ENCODE results near the gene LSM3. TPM values are rescaled to one million over a fixed set of nuclear protein-coding genes. Genes with fewer than 3 reads are reported as not detected.

Gene LSM3
- total RNA-seq, 1 donor from 2014 or later: 6.0 TPM

DNA sequence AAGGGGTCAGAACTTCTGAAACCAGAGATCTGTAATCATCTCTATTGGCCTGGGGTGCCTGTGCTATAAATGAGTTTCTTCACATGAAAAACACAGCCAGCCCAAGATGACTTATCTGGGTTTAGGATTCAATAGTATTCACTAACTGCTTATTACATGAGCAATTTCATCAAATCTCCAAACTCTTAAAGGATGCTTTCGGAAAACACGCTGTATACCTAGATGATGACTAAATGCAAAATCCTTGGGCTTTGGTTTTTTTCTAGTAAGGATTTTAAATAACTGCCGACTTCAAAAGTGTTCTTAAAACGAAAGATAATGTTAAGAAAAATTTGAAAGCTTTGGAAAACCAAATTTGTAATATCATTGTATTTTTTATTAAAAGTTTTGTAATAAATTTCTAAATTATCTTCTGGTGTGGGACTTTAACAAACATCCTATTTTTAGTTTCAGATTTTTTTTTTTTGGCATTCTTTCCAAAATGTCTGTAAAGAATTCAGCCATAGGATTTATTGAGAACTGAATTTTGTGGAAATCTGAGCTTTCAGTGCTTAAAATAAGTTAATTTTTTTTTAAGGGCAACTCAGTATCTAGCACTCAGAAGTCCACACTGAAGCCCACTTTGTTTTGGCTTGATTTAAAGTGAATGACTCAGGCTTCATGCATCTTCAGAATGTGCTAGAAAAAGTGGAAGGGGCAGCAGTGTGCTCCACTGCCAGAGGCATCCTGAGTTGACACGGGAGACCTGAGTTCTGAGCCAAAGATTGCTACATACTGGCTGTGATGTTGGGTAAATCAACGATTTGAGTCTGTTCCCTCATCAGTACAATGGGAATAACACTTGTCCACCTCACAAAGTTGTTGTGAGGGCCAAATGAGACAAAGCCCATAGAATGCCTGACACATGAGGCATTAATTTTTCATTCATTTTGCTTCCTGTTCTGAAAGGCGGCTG lies 35.1 kb upstream of the LSM3 start:
- peak; percentile 85 to 91 for DNase-seq (ENCODE audit: low read depth in 2 of 2)

- DNase-seq (ENCODE audit: low read depth in 2 of 2): peak; percentile 93 to 99
Measured at GRCh38 chr3:14144423-14145075, 34.1 kb upstream of the LSM3 start.

GRCh38 chr3:14145236-14145635 lies 33.4 kb upstream of the LSM3 start:
- peak in 1 of 2 donors; percentile 68 for DNase-seq (ENCODE audit: low read depth in 2 of 2)

DNA sequence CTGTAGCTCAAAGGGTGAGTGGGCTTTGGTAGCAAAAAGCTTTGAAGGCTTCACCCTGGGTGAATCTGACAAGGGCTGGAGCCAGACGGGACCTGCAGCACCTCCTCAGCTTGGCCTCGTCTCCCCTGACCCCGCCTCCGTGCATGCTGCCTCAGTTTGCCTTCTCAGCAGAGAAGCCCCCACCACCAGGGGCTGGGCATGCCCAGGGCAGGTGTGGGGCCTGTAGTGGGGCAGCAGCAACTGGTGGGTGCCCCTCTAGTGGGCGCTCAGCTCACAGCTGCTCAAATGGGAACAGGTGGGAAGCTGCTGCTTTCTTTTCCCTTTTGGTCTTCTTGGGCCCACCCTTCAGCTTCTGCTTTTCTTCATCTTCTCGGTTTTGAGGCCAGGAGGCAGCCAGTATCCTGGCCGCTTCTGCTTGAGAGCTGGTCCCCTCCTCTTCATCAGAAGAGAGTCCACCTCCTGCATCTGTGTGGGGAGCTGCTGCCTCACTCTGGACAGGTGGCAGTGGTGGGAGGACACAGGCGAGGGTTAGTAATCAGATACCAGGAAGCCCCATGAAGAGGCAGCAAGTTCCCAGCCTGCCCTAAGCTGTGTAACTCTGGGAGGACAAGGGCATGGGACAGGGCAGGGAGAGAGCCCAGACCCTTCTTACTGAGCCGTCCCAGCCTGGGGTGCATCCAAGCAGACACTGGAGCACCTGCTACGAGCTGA lies 32.8 kb upstream of the LSM3 start:
- DNase-seq (ENCODE audit: low read depth in 2 of 2): no peak

GRCh38 chr3:14146381-14147065 lies 32.1 kb upstream of the LSM3 start:
- DNase-seq (ENCODE audit: low read depth in 2 of 2): no peak

- no peak for DNase-seq (ENCODE audit: low read depth in 2 of 2)
Measured at GRCh38 chr3:14147066-14147435, 31.6 kb upstream of the LSM3 start.

- DNase-seq (ENCODE audit: low read depth in 2 of 2): no peak
Measured at GRCh38 chr3:14147617-14148016, 31.0 kb upstream of the LSM3 start.

- DNase-seq (ENCODE audit: low read depth in 2 of 2): peak in 1 of 2 donors; percentile 35
Measured at GRCh38 chr3:14148041-14148985, 30.3 kb upstream of the LSM3 start.

DNA sequence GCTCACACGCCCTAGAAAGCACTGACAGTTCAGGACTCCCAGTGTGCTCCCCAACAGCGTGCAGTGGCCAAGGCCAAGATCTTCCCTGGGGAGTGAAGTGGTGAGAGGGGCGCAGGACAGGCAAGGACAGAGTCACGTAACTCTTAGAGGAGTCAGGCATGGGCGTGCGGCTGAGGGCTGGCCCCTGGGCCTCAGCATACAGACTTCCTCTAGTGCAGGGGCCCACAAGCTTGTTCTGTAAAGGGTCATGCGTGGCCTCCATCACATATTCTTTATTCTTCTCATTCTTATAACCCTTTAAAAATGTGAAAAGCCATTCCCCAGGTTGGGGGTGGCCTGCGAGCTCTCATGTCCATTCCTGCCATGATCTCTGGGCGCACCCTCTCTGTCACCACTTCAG lies 28.5 kb upstream of the LSM3 start:
- no peak for DNase-seq (ENCODE audit: low read depth in 2 of 2)

DNA sequence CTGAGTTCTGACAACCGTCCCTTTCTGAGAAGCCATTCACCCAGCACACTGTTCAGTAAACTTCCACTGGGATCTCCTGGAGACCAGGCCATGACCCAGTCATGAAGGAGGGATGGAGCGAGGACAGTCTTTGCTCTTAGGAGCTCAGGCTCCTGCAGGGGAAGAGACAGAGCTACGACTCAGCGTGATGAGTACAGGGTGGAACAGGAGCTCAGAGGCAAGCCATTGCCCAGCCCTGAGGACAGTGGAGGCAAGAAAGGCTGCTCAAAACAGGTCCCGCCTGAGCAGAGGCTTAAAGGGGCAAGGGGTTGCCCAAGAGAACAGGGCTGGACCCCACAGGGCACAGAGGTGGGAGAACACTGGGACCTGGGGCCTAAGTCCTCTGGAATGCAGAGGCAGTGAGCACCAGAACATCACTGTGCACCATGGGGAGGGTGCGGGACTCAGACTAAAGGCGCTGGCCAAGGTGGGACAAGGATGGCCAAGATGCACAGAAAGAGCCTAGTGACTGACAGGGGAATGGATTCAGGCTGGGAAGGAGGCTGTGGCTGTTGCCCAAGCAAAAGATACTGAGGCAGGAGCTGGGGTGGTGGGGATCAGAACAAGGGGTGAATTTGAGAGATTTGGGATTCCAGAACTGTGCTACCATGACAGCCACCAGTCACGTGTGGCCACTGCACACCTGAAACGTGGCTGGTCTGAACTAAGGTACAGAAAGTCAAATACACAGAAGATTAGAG lies 28.0 kb upstream of the LSM3 start:
- DNase-seq (ENCODE audit: low read depth in 2 of 2): no peak

DNA sequence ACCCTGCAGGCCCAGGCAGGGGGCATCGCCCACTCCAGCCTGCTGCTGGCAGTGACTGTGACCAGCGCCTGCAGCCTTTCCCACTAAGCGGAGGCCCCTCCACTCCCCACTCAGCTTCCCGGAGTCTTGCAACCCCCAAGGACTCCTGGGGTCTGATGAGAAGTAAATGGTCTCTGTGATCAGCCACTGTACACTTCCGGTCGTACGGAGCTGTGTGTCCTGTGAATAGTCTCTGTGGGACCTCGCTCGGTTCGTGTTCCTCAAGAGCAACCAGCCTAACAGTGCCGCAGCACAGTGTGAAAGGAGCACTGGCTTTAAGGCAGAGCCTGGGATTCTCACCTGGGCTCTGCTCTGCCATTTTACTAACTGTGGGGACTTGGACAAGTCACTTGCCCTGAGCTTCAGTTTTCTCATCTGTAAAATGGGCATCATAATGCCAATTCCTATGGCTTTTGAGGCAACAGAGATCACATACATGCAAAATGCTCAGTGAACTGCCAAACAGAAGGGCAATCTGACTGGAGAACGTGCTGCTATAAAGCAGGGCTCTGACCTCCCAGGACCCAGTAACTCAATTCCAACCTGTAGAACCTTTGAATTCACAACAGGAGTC lies 27.0 kb upstream of the LSM3 start:
- no peak for DNase-seq (ENCODE audit: low read depth in 2 of 2)

DNA sequence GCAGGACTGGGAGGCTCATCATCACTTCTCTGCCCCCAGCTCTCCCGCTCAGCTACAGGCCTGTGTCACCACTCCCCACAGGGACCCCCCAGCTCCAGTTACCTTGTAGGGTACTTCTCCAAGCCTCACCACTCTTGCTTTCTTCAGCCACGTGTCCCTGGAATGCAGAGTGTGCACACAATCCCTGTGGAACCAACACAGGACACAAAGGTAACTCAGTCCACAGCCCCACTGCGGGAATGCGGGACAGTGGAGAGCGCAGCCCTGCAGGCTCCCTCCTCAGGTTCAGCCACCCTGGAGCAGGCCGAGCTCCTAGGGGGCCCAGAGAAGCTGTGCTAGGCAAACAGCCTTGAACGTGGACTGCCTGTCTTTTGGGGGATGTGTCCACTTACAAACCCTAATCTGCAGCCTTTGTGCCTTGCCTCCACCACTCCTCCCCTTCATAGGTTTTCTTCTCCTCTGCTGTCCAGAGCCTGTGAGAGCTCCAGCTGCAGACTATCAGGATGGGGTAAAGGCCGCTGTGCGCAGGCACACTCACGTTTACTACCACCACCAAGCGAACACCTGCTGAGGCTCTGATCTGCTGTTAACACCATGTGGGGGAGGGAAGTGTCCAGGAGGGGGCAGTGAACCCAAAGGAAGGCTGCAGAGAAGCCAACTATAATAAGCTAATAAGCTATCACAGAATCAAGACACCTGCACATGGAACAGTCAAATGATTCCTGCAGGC lies 26.2 kb upstream of the LSM3 start:
- peak; percentile 14 to 27 for DNase-seq (ENCODE audit: low read depth in 2 of 2)

DNA sequence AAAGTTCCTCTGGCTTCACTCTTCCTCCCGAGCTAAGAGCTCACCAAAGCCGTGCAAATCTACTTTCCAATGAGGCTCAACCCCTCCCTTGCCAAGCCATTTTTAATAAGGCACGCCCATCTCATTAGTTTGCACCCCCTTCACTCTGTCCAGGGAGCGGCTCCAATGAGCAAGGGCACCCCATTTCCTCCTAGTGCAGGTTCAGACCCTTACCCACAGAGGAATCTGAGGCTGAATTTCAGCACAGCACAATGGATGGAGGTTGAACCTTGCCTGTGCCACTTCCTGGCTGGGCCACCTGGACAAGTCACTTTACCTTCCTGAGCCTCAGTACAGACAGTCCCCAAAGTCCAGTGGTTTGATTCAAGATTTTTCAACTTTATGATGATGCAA lies 25.7 kb upstream of the LSM3 start:
- no peak for DNase-seq (ENCODE audit: low read depth in 2 of 2)

DNA sequence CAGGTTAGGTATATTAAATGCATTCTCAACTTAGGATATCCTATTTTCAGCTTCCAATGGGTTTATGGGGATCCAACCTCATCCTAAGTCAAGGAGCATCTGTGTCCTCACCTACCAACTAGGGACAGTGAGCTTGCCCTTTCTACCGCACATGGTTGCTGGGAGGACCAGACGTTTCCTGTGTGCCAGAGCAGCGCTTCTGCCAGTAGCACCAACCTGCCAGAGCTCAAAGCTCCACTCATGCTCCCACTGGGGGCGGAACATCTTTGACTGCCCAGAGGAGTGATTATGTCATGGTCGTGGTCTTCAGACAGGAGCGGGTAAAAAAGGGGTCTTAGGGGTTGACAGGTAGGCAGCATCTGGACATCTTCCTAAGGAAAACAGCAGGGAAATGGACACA lies 25.0 kb upstream of the LSM3 start:
- DNase-seq (ENCODE audit: low read depth in 2 of 2): no peak

- peak; percentile 44 to 50 for DNase-seq (ENCODE audit: low read depth in 2 of 2)
Measured at GRCh38 chr3:14154276-14154675, 24.3 kb upstream of the LSM3 start.

DNA sequence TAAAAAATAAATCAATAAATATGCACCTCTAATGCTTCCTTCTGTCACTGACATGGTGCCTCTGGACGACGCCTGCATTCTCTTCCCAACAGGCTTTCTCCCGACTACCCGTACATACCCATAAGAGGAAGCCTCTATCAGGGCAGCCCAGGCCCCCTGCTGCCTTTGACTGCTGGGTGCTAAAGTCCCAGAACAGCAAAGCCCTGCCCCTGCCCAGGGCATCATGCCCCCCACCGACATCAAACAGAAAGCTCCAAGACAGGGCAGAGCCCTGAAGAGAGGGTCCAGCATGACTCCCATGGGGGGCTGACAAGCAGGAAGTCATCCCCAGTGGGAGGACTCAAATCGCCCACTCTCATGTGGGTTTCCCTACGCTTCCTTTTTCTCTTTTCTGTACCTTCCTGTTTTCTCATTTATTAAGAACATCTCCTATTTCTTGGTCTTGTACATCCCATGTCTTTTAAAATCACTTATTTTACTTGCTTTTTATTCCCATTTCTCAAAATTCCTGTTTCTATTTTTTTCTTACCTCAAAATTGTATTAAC lies 23.6 kb upstream of the LSM3 start:
- no peak for DNase-seq (ENCODE audit: low read depth in 2 of 2)

GRCh38 chr3:14156201-14156600 lies 22.4 kb upstream of the LSM3 start:
- DNase-seq (ENCODE audit: low read depth in 2 of 2): no peak

GRCh38 chr3:14156843-14157561 lies 21.6 kb upstream of the LSM3 start:
- no peak for DNase-seq (ENCODE audit: low read depth in 2 of 2)
